ENCODE measurements around the gene CD2AP. TPM values are rescaled to one million over a fixed set of nuclear protein-coding genes. Genes with fewer than 3 reads are reported as not detected.

The CD2AP gene
- total RNA-seq, 1 experiment from 2014 or later = 43.8 TPM

DNA sequence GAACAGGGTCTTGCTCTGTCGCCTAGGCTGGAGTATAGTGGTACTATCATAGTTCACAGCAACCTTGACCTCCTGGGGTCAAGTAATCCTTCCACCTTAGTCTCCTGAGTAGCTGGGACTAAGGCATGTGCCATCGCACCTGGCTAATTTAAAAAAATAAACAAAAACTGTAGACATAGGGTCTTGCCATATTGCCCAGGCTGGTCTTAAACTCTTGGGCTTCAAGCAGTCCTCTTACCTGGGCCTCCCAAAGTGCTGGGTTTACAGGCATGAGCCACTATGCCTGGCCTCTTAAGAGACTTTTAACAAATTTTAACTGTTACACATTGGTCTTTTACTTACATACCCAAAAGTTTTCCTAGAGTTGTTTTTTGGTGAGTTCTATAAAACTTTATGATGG, 12.4 kb downstream of the CD2AP start:
- ChIA-PET CTCF (no interaction called here), RAD21 (ENCODE audit: low non-redundant PET in 1 of 2, low total read pairs in 2 of 2, uncharacterized antibody in 2 of 2, unreplicated experiment in 2 of 2) (no interaction called here), POLR2A (no interaction called here)
- Histone ChIP-seq H3K4me3 (replicated peaks in 1 of 2; ENCODE audit: low read depth in 1 of 2, low read length in 2 of 2) (no peak overlapping the region), H3K27ac (ENCODE audit: low read depth, low read length) (no peak overlapping the region), H2AFZ (ENCODE audit: low read depth, low read length, poor library complexity, severe bottlenecking) (no peak overlapping the region), H3K9me3 (ENCODE audit: control insufficient read depth in 1 of 2, insufficient read depth in 1 of 2, low read depth in 1 of 2, low read length in 2 of 2) (no peaks in the 10 kb centered on the region), H3K36me3 (ENCODE audit: control insufficient read depth in 1 of 2, insufficient read depth in 2 of 2, low read length in 2 of 2) (no peaks in the 10 kb centered on the region), H4K20me1 (ENCODE audit: insufficient read depth) (peaks cover 25% of the 10 kb centered on the region), H3K9me2 (ENCODE audit: insufficient read depth) (no peaks in the 10 kb centered on the region), H3K27me3 (ENCODE audit: insufficient read depth, low read length) (no peaks in the 10 kb centered on the region), H3K4me1 (ENCODE audit: control insufficient read depth in 1 of 2, insufficient read depth in 2 of 2, low read length in 2 of 2) (peaks cover 2 to 3% of the 10 kb centered on the region in 2 experiments), H3K79me2 (ENCODE audit: insufficient read depth, low read length) (peaks cover 98% of the 10 kb centered on the region), H3K9ac (ENCODE audit: low read length) (no peak overlapping the region), H3K4me2 (ENCODE audit: low read length) (no peak overlapping the region)
- intact Hi-C loops (cut with micrococcal nuclease) = no loop called here
- no peak for TF ChIP-seq ZFX (IDR thresholded peaks at IDR 0.05)
- TF ChIP-seq SP1 (IDR thresholded peaks at IDR 0.05; ENCODE audit: low read depth) = no peak
- TF ChIP-seq ELF1 (IDR thresholded peaks at IDR 0.05; ENCODE audit: borderline replicate concordance, low read depth) = no peak
- no peak for TF ChIP-seq FOSL1 (IDR thresholded peaks at IDR 0.05; ENCODE audit: low read depth)
- TF ChIP-seq, protein P1, sequence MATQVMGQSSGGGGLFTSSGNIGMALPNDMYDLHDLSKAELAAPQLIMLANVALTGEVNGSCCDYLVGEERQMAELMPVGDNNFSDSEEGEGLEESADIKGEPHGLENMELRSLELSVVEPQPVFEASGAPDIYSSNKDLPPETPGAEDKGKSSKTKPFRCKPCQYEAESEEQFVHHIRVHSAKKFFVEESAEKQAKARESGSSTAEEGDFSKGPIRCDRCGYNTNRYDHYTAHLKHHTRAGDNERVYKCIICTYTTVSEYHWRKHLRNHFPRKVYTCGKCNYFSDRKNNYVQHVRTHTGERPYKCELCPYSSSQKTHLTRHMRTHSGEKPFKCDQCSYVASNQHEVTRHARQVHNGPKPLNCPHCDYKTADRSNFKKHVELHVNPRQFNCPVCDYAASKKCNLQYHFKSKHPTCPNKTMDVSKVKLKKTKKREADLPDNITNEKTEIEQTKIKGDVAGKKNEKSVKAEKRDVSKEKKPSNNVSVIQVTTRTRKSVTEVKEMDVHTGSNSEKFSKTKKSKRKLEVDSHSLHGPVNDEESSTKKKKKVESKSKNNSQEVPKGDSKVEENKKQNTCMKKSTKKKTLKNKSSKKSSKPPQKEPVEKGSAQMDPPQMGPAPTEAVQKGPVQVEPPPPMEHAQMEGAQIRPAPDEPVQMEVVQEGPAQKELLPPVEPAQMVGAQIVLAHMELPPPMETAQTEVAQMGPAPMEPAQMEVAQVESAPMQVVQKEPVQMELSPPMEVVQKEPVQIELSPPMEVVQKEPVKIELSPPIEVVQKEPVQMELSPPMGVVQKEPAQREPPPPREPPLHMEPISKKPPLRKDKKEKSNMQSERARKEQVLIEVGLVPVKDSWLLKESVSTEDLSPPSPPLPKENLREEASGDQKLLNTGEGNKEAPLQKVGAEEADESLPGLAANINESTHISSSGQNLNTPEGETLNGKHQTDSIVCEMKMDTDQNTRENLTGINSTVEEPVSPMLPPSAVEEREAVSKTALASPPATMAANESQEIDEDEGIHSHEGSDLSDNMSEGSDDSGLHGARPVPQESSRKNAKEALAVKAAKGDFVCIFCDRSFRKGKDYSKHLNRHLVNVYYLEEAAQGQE (IDR thresholded peaks at IDR 0.05; ENCODE audit: low read depth) = no peak
- TF ChIP-seq, protein P2, sequence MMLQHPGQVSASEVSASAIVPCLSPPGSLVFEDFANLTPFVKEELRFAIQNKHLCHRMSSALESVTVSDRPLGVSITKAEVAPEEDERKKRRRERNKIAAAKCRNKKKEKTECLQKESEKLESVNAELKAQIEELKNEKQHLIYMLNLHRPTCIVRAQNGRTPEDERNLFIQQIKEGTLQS (IDR thresholded peaks at IDR 0.05) = no peak
- DNase-seq (ENCODE audit: low read depth, low spot score) = no peak
- no TSS peak for BruUV-seq (replicated peaks)
- no peak for ATAC-seq

DNA sequence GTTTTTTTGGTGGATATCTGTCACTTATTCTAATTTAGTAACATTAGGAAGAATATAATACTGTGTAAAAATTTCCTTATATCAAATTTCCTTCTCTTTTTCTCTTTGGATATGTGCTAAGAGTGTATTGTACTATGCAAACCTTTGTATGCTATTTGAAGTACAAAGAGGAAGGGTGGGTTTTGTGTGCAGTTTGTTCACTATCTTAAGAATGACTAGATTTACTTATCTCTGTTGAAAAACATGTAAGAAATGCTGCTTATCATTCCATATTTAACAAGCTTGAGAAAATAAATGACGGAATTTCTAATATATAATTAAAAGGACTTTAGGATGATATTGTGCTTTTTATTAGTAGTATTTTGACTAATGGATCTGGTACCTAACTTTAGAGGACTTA, 13.1 kb downstream of the CD2AP start:
- ChIA-PET CTCF (no interaction called here), POLR2A (no interaction called here)

More for the DNA sequence above, 13.1 kb downstream of the CD2AP start:
- no peak for TF ChIP-seq ZFX (IDR thresholded peaks at IDR 0.05)
- TF ChIP-seq EZH2phosphoT487 (IDR thresholded peaks at IDR 0.05; ENCODE audit: borderline replicate concordance) = no peak
- TF ChIP-seq, protein P2 (IDR thresholded peaks at IDR 0.05) = no peak
- TF ChIP-seq EGR1 (IDR thresholded peaks at IDR 0.05; ENCODE audit: low read depth) = no peak
- TF ChIP-seq, protein P1 (IDR thresholded peaks at IDR 0.05; ENCODE audit: low read depth) = no peak
- no peak for TF ChIP-seq EZH2 (IDR thresholded peaks at IDR 0.05)
- TF ChIP-seq ELF1 (IDR thresholded peaks at IDR 0.05; ENCODE audit: borderline replicate concordance, low read depth) = no peak
- TF ChIP-seq FOSL1 (IDR thresholded peaks at IDR 0.05; ENCODE audit: low read depth) = no peak
- TF ChIP-seq YY1 (IDR thresholded peaks at IDR 0.05; ENCODE audit: extremely low read depth, insufficient replicate concordance, low read depth, low read length) = no peak
- H3K9me2 ChIP-seq (ENCODE audit: insufficient read depth) = no peaks in the 10 kb centered on the region
- BruUV-seq (replicated peaks) = no TSS peak
- H3K4me2 ChIP-seq (ENCODE audit: low read length) = no peak overlapping the region
- H3K9ac ChIP-seq (ENCODE audit: low read length) = no peak overlapping the region
- peaks cover 21% of the 10 kb centered on the region for H4K20me1 ChIP-seq (ENCODE audit: insufficient read depth)
- H3K36me3 ChIP-seq (ENCODE audit: control insufficient read depth in 1 of 2, insufficient read depth in 2 of 2, low read length in 2 of 2) = no peaks in the 10 kb centered on the region
- ATAC-seq = no peak
- no peak overlapping the region for H3K27ac ChIP-seq (ENCODE audit: low read depth, low read length)
- intact Hi-C loops (cut with micrococcal nuclease) = no loop called here
- no peak for DNase-seq (ENCODE audit: low read depth, low spot score)
- H3K79me2 ChIP-seq (ENCODE audit: insufficient read depth, low read length) = peaks cover 98% of the 10 kb centered on the region
- no peak overlapping the region for H3K4me3 ChIP-seq (replicated peaks in 1 of 2; ENCODE audit: low read depth in 1 of 2, low read length in 2 of 2)
- no peaks in the 10 kb centered on the region; a peak in 1 of 4 replicates for H3K4me1 ChIP-seq (ENCODE audit: control insufficient read depth in 1 of 2, insufficient read depth in 2 of 2, low read length in 2 of 2)
- no peaks in the 10 kb centered on the region for H3K9me3 ChIP-seq (ENCODE audit: control insufficient read depth in 1 of 2, insufficient read depth in 1 of 2, low read depth in 1 of 2, low read length in 2 of 2)
- H3K27me3 ChIP-seq (ENCODE audit: insufficient read depth, low read length) = no peaks in the 10 kb centered on the region
- RAD21 ChIA-PET (ENCODE audit: low non-redundant PET in 1 of 2, low total read pairs in 2 of 2, uncharacterized antibody in 2 of 2, unreplicated experiment in 2 of 2) = no interaction called here
- no peak overlapping the region for H2AFZ ChIP-seq (ENCODE audit: low read depth, low read length, poor library complexity, severe bottlenecking)
